AG09309 (cell line): ENCODE data around the gene SH3TC2.

Experiments
- DNase-seq: peaks from one replicate; pipeline ENCODE4 v3.0.0-alpha.2; 2010; ENCODE audit warnings: low read depth
- H3K4me3 ChIP-seq: 2 replicates; pipeline ENCODE4 v1.5.1; 2011; ENCODE audit warnings: mild to moderate bottlenecking, low read depth, low read length, moderate library complexity; ENCODE audit not compliant: control insufficient read depth
- CTCF ChIP-seq: IDR thresholded peaks from 2 replicates; pipeline ENCODE4 v1.5.1; 2011; ENCODE audit warnings: mild to moderate bottlenecking, low read depth, low read length, inconsistent platforms; ENCODE audit not compliant: insufficient read depth, control insufficient read depth; ENCODE audit errors: missing control alignments

Gene SH3TC2

GRCh38 chr5:149007174-149007573 is 55.7 kb downstream of the SH3TC2 start:
- peak; percentile 63 for DNase-seq
- H3K4me3 ChIP-seq: no peak overlapping the region
- no peak for TF ChIP-seq CTCF

- no peak for TF ChIP-seq CTCF
- no peak overlapping the region for H3K4me3 ChIP-seq
- DNase-seq: no peak
These were observed 56.4 kb downstream of the SH3TC2 start for GRCh38 chr5:149006426-149006825.

GRCh38 chr5:149005077-149005892 is 57.6 kb downstream of the SH3TC2 start:
- no peak overlapping the region for H3K4me3 ChIP-seq
- peak; percentile 43 for DNase-seq
- no peak for TF ChIP-seq CTCF

- H3K4me3 ChIP-seq: no peak overlapping the region
- no peak for DNase-seq
- TF ChIP-seq CTCF: no peak
These were observed 58.3 kb downstream of the SH3TC2 start for GRCh38 chr5:149004559-149004958.

DNA sequence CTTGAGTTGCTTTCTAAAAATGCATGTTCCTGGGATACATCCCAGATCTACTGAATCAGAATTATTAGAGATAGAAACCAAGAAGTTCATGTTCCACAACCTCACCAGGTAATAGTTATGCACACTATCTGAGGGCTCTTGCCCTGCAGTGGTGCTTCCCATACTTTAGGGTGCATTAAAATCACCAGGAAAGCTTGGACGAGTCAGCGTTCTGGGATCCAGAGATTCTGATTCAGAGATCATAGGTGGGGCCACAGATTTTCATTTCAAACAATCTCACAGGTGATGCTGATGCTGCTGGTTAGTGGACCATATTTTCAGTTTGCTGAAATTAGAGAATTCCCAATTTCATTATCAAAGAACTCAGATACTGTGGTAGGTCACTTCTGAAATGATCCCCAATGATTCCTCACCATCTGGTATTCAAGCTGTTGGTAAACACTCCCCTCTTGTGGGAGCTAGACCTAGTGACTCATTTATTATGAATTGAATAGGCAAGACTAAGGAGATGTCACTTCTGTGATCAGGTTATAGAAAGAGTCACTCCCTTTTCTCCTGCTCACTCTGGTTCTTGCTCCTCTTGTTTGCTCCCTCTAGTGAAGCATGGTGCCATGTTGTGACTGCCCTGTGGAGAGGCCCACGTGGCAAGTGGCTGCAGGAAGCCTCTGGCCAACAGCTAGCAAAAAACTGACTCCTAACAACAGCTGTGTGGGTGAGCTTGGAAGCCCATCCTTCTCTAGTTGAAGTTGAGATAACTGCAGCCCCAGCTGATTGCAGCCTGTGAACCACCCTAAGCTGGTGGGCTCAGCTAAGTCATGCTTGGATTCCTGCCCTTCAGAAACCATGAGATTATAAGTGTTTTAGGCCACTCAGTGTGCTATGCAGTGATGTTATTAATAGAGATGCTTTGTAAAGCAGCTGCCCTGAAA is 59.8 kb downstream of the SH3TC2 start:
- TF ChIP-seq CTCF: peak; percentile 14
- DNase-seq: no peak
- H3K4me3 ChIP-seq: no peak overlapping the region

DNA sequence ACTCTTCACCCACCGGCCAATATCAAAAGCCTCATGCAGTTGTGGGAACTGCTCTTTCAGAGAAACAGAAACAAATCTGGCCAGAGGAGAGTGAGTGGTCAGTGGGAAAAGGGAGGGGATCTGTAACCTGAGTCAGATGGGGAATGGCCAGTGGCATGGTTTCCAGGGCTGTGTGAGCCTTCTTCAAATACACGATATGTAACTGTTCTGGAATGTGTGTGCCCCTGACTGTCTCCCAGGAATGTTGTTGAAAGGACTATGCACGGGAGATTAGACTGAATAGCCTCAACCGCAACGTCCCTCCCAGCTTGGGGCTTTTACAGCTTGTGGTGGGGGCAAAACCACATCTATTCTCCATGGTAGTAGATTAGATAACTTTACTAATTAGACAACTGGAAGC is 60.8 kb downstream of the SH3TC2 start:
- DNase-seq: peak; percentile 98
- no peak for TF ChIP-seq CTCF
- H3K4me3 ChIP-seq: no peak overlapping the region
